ENCODE results near the gene LMO2. TPM values are rescaled to one million over a fixed set of nuclear protein-coding genes. Genes with fewer than 3 reads are reported as not detected.
A peak's percentile ranks its signal among the peaks of the same experiment; 100 is the strongest.

The LMO2 gene
- total RNA-seq, 8 experiments from 2014 or later, result 1.0 to 81.7 (median 12.2) TPM

GRCh38 chr11:33863418-33864172 is 28.3 kb downstream of the LMO2 start:
- no peak overlapping the region for H3K27ac ChIP-seq
- no peak for ATAC-seq (replicated peaks in 6 of 8)
- in situ Hi-C loops (cut with MboI; ENCODE audit: low pct_unique_long_range_greater_than_20kb in 2 of 9, low sequenced_read_pairs in 9 of 9, unreplicated experiment in 9 of 9), result loop anchor here in 8 of 9 experiments (10.0 to 25.0 kb wide), 4 partner anchors 99 to 499 kb away; partner anchors contain the start of gene ABTB2 (in 5 of the 8)
- 63 to 91% (median 79%) methylated on average over 2 to 7 of the region's 7 CpGs; no CpG with 5 or more reads in 2 of the 10 experiments for WGBS, 10 experiments
- peaks cover 2 to 18% of the 10 kb centered on the region in 2 donors for H3K4me1 ChIP-seq (replicated peaks in 1 of 2)
- no peak overlapping the region for H3K4me3 ChIP-seq

- 40 to 85% (median 78%) methylated on average over 1 to 4 of the region's 6 CpGs; no CpG with 5 or more reads in 4 of the 10 experiments for WGBS, 10 experiments
- H3K27ac ChIP-seq, result no peak overlapping the region
- H3K4me1 ChIP-seq (replicated peaks in 1 of 2), result peaks cover 0 to 18% of the 10 kb centered on the region in 2 donors
- peak in 1 of 8 experiments; percentile 21 for ATAC-seq (replicated peaks in 6 of 8)
- in situ Hi-C loops (cut with MboI; ENCODE audit: low pct_unique_long_range_greater_than_20kb in 2 of 9, low sequenced_read_pairs in 9 of 9, unreplicated experiment in 9 of 9), result loop anchor here in 8 of 9 experiments (10.0 to 25.0 kb wide), 4 partner anchors 100 to 500 kb away; partner anchors contain the start of gene ABTB2 (in 5 of the 8)
- H3K4me3 ChIP-seq, result no peak overlapping the region
Measured at GRCh38 chr11:33861941-33862589, 29.8 kb downstream of the LMO2 start.

GRCh38 chr11:33861386-33861785 is 30.5 kb downstream of the LMO2 start:
- in situ Hi-C loops (cut with MboI; ENCODE audit: low pct_unique_long_range_greater_than_20kb in 2 of 9, low sequenced_read_pairs in 9 of 9, unreplicated experiment in 9 of 9), result loop anchor here in 8 of 9 experiments (10.0 to 25.0 kb wide), 4 partner anchors 101 to 501 kb away; partner anchors contain the start of gene ABTB2 (in 5 of the 8)
- Histone ChIP-seq H3K4me1 (replicated peaks in 1 of 2) (peaks cover 0 to 18% of the 10 kb centered on the region in 2 donors), H3K27ac (no peak overlapping the region), H3K4me3 (no peak overlapping the region)
- 20 to 89% (median 51%) methylated on average over 1 to 6 of the region's 6 CpGs; no CpG with 5 or more reads in 3 of the 10 experiments for WGBS, 10 experiments
- no peak for ATAC-seq (replicated peaks in 6 of 8)

- no peak for ATAC-seq (replicated peaks in 6 of 8)
- Histone ChIP-seq H3K4me3 (no peak overlapping the region), H3K4me1 (replicated peaks in 1 of 2) (peaks cover 0 to 18% of the 10 kb centered on the region in 2 donors), H3K27ac (no peak overlapping the region)
- WGBS, 10 experiments, result 50 to 100% (median 83%) methylated on average over 1 to 5 of the region's 5 CpGs; no CpG with 5 or more reads in 3 of the 10 experiments
- in situ Hi-C loops (cut with MboI; ENCODE audit: low pct_unique_long_range_greater_than_20kb in 2 of 9, low sequenced_read_pairs in 9 of 9, unreplicated experiment in 9 of 9), result loop anchor here in 8 of 9 experiments (10.0 to 25.0 kb wide), 4 partner anchors 101 to 501 kb away; partner anchors contain the start of gene ABTB2 (in 5 of the 8)
Measured at GRCh38 chr11:33860926-33861325, 30.9 kb downstream of the LMO2 start.

GRCh38 chr11:33859306-33859705 is 32.6 kb downstream of the LMO2 start:
- WGBS, 10 experiments, result 82 to 100% (median 87%) methylated on average over 3 to 9 of the region's 16 CpGs; no CpG with 5 or more reads in 3 of the 10 experiments
- in situ Hi-C loops (cut with MboI; ENCODE audit: low pct_unique_long_range_greater_than_20kb in 2 of 9, low sequenced_read_pairs in 9 of 9, unreplicated experiment in 9 of 9), result loop anchor here in 8 of 9 experiments (5.0 to 25.0 kb wide), 5 partner anchors 103 to 503 kb away; partner anchors contain the start of gene ABTB2 (in 5 of the 8)
- Histone ChIP-seq H3K27ac (no peak overlapping the region), H3K4me3 (no peak overlapping the region), H3K4me1 (replicated peaks in 1 of 2) (peaks cover 0 to 18% of the 10 kb centered on the region in 2 donors)
- ATAC-seq (replicated peaks in 6 of 8), result no peak

GRCh38 chr11:33857933-33858371 is 33.9 kb downstream of the LMO2 start:
- 0 to 8% (median 0%) methylated on average over 2 to 10 of the region's 10 CpGs; no CpG with 5 or more reads in 3 of the 10 experiments for WGBS, 10 experiments
- peaks cover 0 to 16% of the 10 kb centered on the region in 2 donors for H3K4me1 ChIP-seq (replicated peaks in 1 of 2)
- ATAC-seq (replicated peaks in 6 of 8), result peak; percentile 86 to 98 (median 94)
- H3K4me3 ChIP-seq, result no peak overlapping the region
- no peak overlapping the region for H3K27ac ChIP-seq
- in situ Hi-C loops (cut with MboI; ENCODE audit: low pct_unique_long_range_greater_than_20kb in 2 of 9, low sequenced_read_pairs in 9 of 9, unreplicated experiment in 9 of 9), result loop anchor here in 8 of 9 experiments (5.0 to 25.0 kb wide), 5 partner anchors 104 to 504 kb away; partner anchors contain the start of gene ABTB2 (in 5 of the 8)

- Histone ChIP-seq H3K4me1 (replicated peaks in 1 of 2) (no peaks in the 10 kb centered on the region), H3K27ac (no peak overlapping the region), H3K4me3 (no peak overlapping the region)
- WGBS, 10 experiments, result 69 to 100% (median 73%) methylated on average over 1 to 2 of the region's 2 CpGs; no CpG with 5 or more reads in 7 of the 10 experiments
- in situ Hi-C loops (cut with MboI; ENCODE audit: low pct_unique_long_range_greater_than_20kb in 2 of 9, low sequenced_read_pairs in 9 of 9, unreplicated experiment in 9 of 9), result loop anchor here in 8 of 9 experiments (5.0 to 25.0 kb wide), 5 partner anchors 107 to 507 kb away; partner anchors contain the start of gene ABTB2 (in 5 of the 8)
- no peak for ATAC-seq (replicated peaks in 6 of 8)
Measured at GRCh38 chr11:33855500-33855899, 36.4 kb downstream of the LMO2 start.

- in situ Hi-C loops (cut with MboI; ENCODE audit: low pct_unique_long_range_greater_than_20kb in 2 of 9, low sequenced_read_pairs in 9 of 9, unreplicated experiment in 9 of 9), result no loop called here
- peak in 3 of 8 experiments; percentile 75 to 94 (median 91) for ATAC-seq (replicated peaks in 6 of 8)
- 5 to 86% (median 70%) methylated on average over 1 to 6 of the region's 6 CpGs for WGBS, 10 experiments
- Histone ChIP-seq H3K4me3 (no peak overlapping the region), H3K4me1 (replicated peaks in 1 of 2) (no peaks in the 10 kb centered on the region), H3K27ac (no peak overlapping the region)
Measured at GRCh38 chr11:33848717-33849390, 43.0 kb downstream of the LMO2 start.

- H3K27ac ChIP-seq, result no peak overlapping the region
- no peak for ATAC-seq (replicated peaks in 6 of 8)
- WGBS, 10 experiments, result 14 to 80% (median 63%) methylated on average over 1 of the region's 1 CpG; no CpG with 5 or more reads in 4 of the 10 experiments
- H3K4me3 ChIP-seq, result no peak overlapping the region
- in situ Hi-C loops (cut with MboI; ENCODE audit: low pct_unique_long_range_greater_than_20kb in 2 of 9, low sequenced_read_pairs in 9 of 9, unreplicated experiment in 9 of 9), result no loop called here
- no peaks in the 10 kb centered on the region for H3K4me1 ChIP-seq (replicated peaks in 1 of 2)
Measured at GRCh38 chr11:33847251-33847650, 44.6 kb downstream of the LMO2 start.

- 29 to 100% (median 74%) methylated on average over 1 to 6 of the region's 6 CpGs; no CpG with 5 or more reads in 2 of the 10 experiments for WGBS, 10 experiments
- Histone ChIP-seq H3K4me3 (no peak overlapping the region), H3K27ac (no peak overlapping the region), H3K4me1 (replicated peaks in 1 of 2) (no peaks in the 10 kb centered on the region)
- no peak for ATAC-seq (replicated peaks in 6 of 8)
- in situ Hi-C loops (cut with MboI; ENCODE audit: low pct_unique_long_range_greater_than_20kb in 2 of 9, low sequenced_read_pairs in 9 of 9, unreplicated experiment in 9 of 9), result no loop called here
Measured at GRCh38 chr11:33844236-33844635, 47.6 kb downstream of the LMO2 start.

- no peak for ATAC-seq (replicated peaks in 6 of 8)
- in situ Hi-C loops (cut with MboI; ENCODE audit: low pct_unique_long_range_greater_than_20kb in 2 of 9, low sequenced_read_pairs in 9 of 9, unreplicated experiment in 9 of 9), result no loop called here
- Histone ChIP-seq H3K4me3 (no peak overlapping the region), H3K4me1 (replicated peaks in 1 of 2) (no peaks in the 10 kb centered on the region), H3K27ac (no peak overlapping the region)
- 50 to 100% (median 80%) methylated on average over 1 to 4 of the region's 4 CpGs; no CpG with 5 or more reads in 1 of the 10 experiments for WGBS, 10 experiments
Measured at GRCh38 chr11:33843018-33843417, 48.9 kb downstream of the LMO2 start.

- in situ Hi-C loops (cut with MboI; ENCODE audit: low pct_unique_long_range_greater_than_20kb in 2 of 9, low sequenced_read_pairs in 9 of 9, unreplicated experiment in 9 of 9), result no loop called here
- no peaks in the 10 kb centered on the region for H3K4me1 ChIP-seq (replicated peaks in 1 of 2)
- H3K4me3 ChIP-seq, result no peak overlapping the region
- 71 to 100% (median 81%) methylated on average over 2 to 9 of the region's 13 CpGs; no CpG with 5 or more reads in 2 of the 10 experiments for WGBS, 10 experiments
- ATAC-seq (replicated peaks in 6 of 8), result no peak
- no peak overlapping the region for H3K27ac ChIP-seq
Measured at GRCh38 chr11:33842236-33842915, 49.5 kb downstream of the LMO2 start.

Measured in motor neuron (in vitro differentiated cells).